Fibroblast of lung (primary cell): ENCODE results near the gene MRS2. TPM values are rescaled to one million over a fixed set of nuclear protein-coding genes. Genes with fewer than 3 reads are reported as not detected.

ENCODE experiments used
- DNase-seq, 2 donors: peaks; one replicate each; pipeline versions ENCODE4 v3.0.0 to v3.0.0-alpha.2; 2010; ENCODE audit warnings: low read depth in 2 of 2
- H2AFZ ChIP-seq: 2 replicates; pipeline ENCODE4 v1.5.1; 2012; ENCODE audit warnings: low read length, control low read depth, inconsistent platforms
- H3K27ac ChIP-seq: 2 replicates; pipeline ENCODE4 v1.5.1; 2011; ENCODE audit warnings: low read length, control low read depth; ENCODE audit not compliant: insufficient read depth
- H3K27me3 ChIP-seq: 2 replicates; pipeline ENCODE4 v1.5.1; 2011; ENCODE audit warnings: mild to moderate bottlenecking, low read length; ENCODE audit not compliant: control insufficient read depth, insufficient read depth
- H3K36me3 ChIP-seq: 2 replicates; pipeline ENCODE4 v1.5.1; 2011; ENCODE audit warnings: low read length; ENCODE audit not compliant: control insufficient read depth, insufficient read depth
- H3K4me1 ChIP-seq: 2 replicates; pipeline ENCODE4 v1.5.1; 2011; ENCODE audit warnings: low read length; ENCODE audit not compliant: control insufficient read depth, insufficient read depth; ENCODE audit errors: extremely low read depth
- H3K4me2 ChIP-seq: 2 replicates; pipeline ENCODE4 v1.5.1; 2011; ENCODE audit warnings: low read length, control low read depth; ENCODE audit not compliant: insufficient read depth; ENCODE audit errors: extremely low read depth
- H3K4me3 ChIP-seq, 4 experiments: fragments of 200-600 bp in 1 of 4; sonication (generic) in 1 of 4; replicated peaks in 1 of 4; 2 replicates each; pipeline ENCODE4 v1.5.1; 2011 to 2016; ENCODE audit warnings: low read length in 4 of 4, low read depth in 3 of 4, mild to moderate bottlenecking in 3 of 4, control low read depth in 2 of 4, inconsistent platforms in 1 of 4, mixed read lengths in 1 of 4; ENCODE audit not compliant: insufficient read depth in 1 of 4; ENCODE audit errors: control extremely low read depth in 1 of 4
- H3K79me2 ChIP-seq: 2 replicates; pipeline ENCODE4 v1.5.1; 2012; ENCODE audit warnings: mild to moderate bottlenecking, low read length, inconsistent platforms; ENCODE audit not compliant: control insufficient read depth, insufficient read depth
- H3K9ac ChIP-seq: 2 replicates; pipeline ENCODE4 v1.5.1; 2011; ENCODE audit warnings: mild to moderate bottlenecking, low read length, control low read depth; ENCODE audit not compliant: insufficient read depth
- H3K9me3 ChIP-seq: 2 replicates; pipeline ENCODE4 v1.5.1; 2012; ENCODE audit warnings: low read depth, low read length; ENCODE audit not compliant: control insufficient read depth, insufficient read depth
- H4K20me1 ChIP-seq: 2 replicates; pipeline ENCODE4 v1.5.1; 2011; ENCODE audit warnings: low read length; ENCODE audit not compliant: control insufficient read depth, insufficient read depth; ENCODE audit errors: extremely low read depth
- EZH2 ChIP-seq: IDR thresholded peaks from 2 replicates; pipeline ENCODE4 v1.5.1; 2012; ENCODE audit warnings: low read length, control low read depth, mild to moderate bottlenecking; ENCODE audit errors: missing control alignments
- polyA plus RNA-seq, 2 donors: library from polyadenylated mRNA; depleted of rRNA in 1 of 2; stranded (reverse) in 1 of 2; unstranded in 1 of 2; fragments of >200 nt; gene quantifications; 2 replicates each; pipeline ENCODE4 v1.2.1, GENCODE V29; 2011 to 2012; ENCODE audit warnings: missing spikeins in 1 of 2
- total RNA-seq: library from RNA; depleted of rRNA; stranded (reverse); fragments of >200 nt; gene quantifications from 2 replicates; pipeline ENCODE4 v1.2.1, GENCODE V29; 2014
- TF ChIP-seq, protein P1 (sequence below), 2 donors: IDR thresholded peaks in 1 of 2; conservative IDR thresholded peaks in 1 of 2; 1 replicate in 1 of 2; 2 replicates in 1 of 2; pipeline ENCODE4 v1.5.1; 2011 to 2012; ENCODE audit warnings: low read length in 2 of 2, control low read depth in 1 of 2, inconsistent platforms in 1 of 2, low read depth in 1 of 2, mild to moderate bottlenecking in 1 of 2

The MRS2 gene
- total and polyA plus RNA-seq, 2 donors (not counting 1 experiment from before 2014, with no cell fraction given): 12.6 to 19.9 TPM

DNA sequence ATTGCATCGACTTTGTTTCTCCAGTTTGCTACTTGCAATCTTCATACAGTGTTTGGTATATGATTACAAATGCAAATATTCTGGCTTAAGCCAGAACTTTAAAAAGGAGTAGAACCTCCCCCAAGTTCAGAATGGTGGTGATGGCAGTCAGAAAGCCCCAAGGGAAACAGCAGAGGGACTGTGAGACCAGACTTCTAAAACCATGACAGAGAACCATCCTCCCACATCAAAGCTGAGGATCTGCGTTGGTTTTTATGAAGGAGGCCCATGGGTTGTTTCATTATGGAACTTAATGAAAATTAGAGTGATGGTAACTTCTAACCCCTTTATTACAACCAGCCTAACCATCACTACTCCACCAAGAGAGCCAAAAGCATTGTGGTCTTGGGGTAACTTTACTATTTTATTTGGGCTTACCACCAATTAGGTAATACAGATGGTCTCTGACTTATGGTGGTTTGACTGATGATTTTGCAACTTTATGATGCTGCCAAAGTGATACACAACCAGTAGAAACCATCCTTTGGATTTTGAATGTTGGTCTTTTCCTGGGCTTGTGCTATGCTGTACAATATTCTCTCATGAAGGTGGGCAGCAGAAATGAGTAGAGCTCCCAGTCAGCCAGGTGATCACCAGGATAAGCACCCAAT lies 10.9 kb upstream of the MRS2 start:
- Histone ChIP-seq H3K9ac (no peak overlapping the region), H3K36me3 (no peaks in the 10 kb centered on the region), H3K27me3 (no peaks in the 10 kb centered on the region), H4K20me1 (no peaks in the 10 kb centered on the region), H3K79me2 (no peaks in the 10 kb centered on the region), H3K4me1 (no peaks in the 10 kb centered on the region), H3K27ac (no peak overlapping the region), H2AFZ (no peak overlapping the region), H3K4me3 (no peak overlapping the region), H3K9me3 (no peaks in the 10 kb centered on the region), H3K4me2 (no peak overlapping the region)
- no peak for DNase-seq
- TF ChIP-seq, protein P1, sequence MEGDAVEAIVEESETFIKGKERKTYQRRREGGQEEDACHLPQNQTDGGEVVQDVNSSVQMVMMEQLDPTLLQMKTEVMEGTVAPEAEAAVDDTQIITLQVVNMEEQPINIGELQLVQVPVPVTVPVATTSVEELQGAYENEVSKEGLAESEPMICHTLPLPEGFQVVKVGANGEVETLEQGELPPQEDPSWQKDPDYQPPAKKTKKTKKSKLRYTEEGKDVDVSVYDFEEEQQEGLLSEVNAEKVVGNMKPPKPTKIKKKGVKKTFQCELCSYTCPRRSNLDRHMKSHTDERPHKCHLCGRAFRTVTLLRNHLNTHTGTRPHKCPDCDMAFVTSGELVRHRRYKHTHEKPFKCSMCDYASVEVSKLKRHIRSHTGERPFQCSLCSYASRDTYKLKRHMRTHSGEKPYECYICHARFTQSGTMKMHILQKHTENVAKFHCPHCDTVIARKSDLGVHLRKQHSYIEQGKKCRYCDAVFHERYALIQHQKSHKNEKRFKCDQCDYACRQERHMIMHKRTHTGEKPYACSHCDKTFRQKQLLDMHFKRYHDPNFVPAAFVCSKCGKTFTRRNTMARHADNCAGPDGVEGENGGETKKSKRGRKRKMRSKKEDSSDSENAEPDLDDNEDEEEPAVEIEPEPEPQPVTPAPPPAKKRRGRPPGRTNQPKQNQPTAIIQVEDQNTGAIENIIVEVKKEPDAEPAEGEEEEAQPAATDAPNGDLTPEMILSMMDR (conservative IDR thresholded peaks at IDR 0.05 in 1 of 2, IDR thresholded peaks at IDR 0.05 in 1 of 2; ENCODE audit: low read depth in 1 of 2, low read length in 2 of 2): no peak
- no peak for TF ChIP-seq EZH2

DNA sequence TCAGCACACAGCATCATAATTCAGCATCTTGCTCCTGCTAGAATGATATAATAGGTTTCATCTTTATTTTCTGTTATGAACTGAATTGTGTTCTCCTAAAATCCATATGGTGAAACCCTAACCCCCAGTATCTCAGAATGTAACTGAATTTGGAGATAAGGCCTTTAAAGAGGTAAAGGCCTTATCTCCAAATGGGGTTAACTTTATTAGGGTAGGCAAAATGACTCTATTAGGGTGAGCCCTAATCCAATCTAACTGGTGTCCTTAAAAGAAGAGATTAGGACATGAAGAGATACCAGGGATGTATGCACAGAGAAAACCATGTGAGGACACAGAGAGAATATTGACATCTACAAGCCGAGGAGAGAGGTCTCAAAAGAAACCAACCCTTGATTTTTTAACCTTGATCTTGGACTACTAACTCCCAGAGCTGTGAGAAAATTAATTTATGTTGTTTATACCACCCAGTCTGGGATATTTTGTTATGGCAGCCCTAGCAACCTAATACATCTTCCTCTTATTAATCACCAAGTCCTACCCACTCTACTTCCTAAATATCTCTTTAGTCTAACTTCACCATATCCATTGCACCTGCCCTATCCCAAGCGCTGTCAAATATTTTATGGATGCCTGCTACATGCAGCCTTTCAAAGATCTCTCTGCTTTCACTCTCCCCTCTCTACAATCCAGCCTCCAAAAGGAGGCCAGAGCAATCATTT lies 8.5 kb upstream of the MRS2 start:
- DNase-seq: no peak
- H3K36me3 ChIP-seq: no peaks in the 10 kb centered on the region
- no peak overlapping the region for H3K4me2 ChIP-seq
- H3K79me2 ChIP-seq: no peaks in the 10 kb centered on the region
- H3K9ac ChIP-seq: no peak overlapping the region
- H4K20me1 ChIP-seq: no peaks in the 10 kb centered on the region
- H3K27me3 ChIP-seq: no peaks in the 10 kb centered on the region
- TF ChIP-seq, protein P1 (conservative IDR thresholded peaks at IDR 0.05 in 1 of 2, IDR thresholded peaks at IDR 0.05 in 1 of 2; ENCODE audit: low read depth in 1 of 2, low read length in 2 of 2): no peak
- no peak for TF ChIP-seq EZH2
- no peaks in the 10 kb centered on the region for H3K4me1 ChIP-seq
- no peak overlapping the region for H3K27ac ChIP-seq
- H3K9me3 ChIP-seq: no peaks in the 10 kb centered on the region
- no peak overlapping the region for H3K4me3 ChIP-seq
- H2AFZ ChIP-seq: no peak overlapping the region

DNA sequence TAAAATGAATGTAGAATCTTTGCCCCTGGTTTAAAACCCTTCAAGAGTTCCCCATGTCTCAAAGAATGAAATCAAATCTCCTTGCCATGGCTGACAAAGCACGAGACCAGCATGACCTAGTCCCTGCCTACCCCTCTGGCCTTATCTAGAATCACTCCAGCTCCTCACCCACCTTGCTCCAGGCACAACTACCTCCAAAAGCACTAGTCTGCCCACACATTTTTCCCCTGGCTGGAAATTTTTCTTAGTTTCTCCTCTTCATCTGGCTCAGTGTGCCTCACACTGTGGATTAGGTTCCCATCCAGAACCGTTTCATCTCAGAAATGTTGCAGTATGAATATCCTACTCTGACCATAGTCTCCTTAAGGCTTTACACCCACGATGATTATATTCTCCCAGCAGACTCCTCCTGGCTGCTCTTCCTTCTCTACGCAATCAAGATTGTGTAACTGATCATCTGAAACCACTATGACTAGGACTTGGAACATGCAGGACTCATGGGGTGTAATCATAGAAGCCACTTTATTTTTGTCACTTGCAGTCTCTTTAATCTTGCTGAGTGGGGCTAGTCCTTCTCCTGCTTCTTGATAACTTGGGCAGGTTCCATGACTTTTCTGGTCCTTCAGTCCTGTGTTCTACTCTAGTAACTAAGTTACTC lies 7.8 kb upstream of the MRS2 start:
- H3K79me2 ChIP-seq: no peaks in the 10 kb centered on the region
- H3K4me1 ChIP-seq: no peaks in the 10 kb centered on the region
- H3K4me2 ChIP-seq: no peak overlapping the region
- no peaks in the 10 kb centered on the region for H3K9me3 ChIP-seq
- no peak for TF ChIP-seq EZH2
- H2AFZ ChIP-seq: no peak overlapping the region
- H4K20me1 ChIP-seq: no peaks in the 10 kb centered on the region
- H3K4me3 ChIP-seq: no peak overlapping the region
- no peak overlapping the region for H3K9ac ChIP-seq
- H3K36me3 ChIP-seq: no peaks in the 10 kb centered on the region
- H3K27ac ChIP-seq: no peak overlapping the region
- DNase-seq: peak; percentile 78 to 85
- no peaks in the 10 kb centered on the region for H3K27me3 ChIP-seq
